ENCODE measurements around the gene KCNQ2.

DNA sequence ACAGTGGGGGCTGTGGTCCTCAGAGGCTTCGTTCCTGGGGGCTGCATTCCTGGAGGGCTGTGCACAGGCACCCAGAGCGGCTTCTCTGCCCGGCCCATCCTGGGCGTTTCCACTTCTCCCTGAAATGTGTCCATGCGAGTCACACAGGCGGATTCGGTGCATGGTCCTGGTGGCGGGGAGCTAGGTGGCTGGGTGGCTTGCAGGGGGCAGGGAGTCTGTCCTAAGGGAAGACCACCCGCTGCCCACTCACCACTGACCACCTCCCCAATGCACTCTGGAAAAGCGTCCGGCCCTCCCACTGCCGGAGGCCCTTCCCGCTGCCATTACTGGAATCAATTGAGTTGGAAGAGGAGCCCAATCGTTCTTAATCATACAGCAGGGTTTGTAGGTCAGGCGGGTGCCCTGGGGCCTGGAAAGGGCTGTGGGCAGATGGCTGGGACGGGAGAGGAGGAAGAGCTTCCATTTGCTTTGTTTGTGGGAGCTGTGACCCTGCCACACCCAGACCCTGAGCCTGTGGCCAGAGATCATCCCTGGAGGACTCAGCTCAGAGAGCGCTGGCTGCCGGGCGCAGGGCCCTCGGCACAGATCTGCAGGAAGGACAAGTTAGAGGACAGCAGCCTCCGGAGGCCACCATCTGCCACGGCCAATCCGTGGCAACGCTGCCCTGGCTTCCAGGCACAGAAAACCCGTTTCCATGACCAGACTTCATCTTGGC lies 117.7 kb downstream of the KCNQ2 start:
- TF ChIP-seq, protein P1, sequence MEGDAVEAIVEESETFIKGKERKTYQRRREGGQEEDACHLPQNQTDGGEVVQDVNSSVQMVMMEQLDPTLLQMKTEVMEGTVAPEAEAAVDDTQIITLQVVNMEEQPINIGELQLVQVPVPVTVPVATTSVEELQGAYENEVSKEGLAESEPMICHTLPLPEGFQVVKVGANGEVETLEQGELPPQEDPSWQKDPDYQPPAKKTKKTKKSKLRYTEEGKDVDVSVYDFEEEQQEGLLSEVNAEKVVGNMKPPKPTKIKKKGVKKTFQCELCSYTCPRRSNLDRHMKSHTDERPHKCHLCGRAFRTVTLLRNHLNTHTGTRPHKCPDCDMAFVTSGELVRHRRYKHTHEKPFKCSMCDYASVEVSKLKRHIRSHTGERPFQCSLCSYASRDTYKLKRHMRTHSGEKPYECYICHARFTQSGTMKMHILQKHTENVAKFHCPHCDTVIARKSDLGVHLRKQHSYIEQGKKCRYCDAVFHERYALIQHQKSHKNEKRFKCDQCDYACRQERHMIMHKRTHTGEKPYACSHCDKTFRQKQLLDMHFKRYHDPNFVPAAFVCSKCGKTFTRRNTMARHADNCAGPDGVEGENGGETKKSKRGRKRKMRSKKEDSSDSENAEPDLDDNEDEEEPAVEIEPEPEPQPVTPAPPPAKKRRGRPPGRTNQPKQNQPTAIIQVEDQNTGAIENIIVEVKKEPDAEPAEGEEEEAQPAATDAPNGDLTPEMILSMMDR (IDR thresholded peaks at IDR 0.05; ENCODE audit: insufficient read depth, low read length), result no peak
- TF ChIP-seq SPI1 (IDR thresholded peaks at IDR 0.05; ENCODE audit: borderline replicate concordance, low read depth), result no peak
- no peak for TF ChIP-seq GABPA (IDR thresholded peaks at IDR 0.05; ENCODE audit: low read depth)

Measured in HL-60 (cell line).